ENCODE results near the gene DNAJC7. TPM values are rescaled to one million over a fixed set of nuclear protein-coding genes. Genes with fewer than 3 reads are reported as not detected.
A peak's percentile ranks its signal among the peaks of the same experiment; 100 is the strongest.

DNAJC7 gene
- total and polyA plus RNA-seq, 9 of the 15 experiments (the other 6 are each of a cell fraction or from before 2014, with no cell fraction given) = 85.8 to 262 (median 157) TPM

DNA sequence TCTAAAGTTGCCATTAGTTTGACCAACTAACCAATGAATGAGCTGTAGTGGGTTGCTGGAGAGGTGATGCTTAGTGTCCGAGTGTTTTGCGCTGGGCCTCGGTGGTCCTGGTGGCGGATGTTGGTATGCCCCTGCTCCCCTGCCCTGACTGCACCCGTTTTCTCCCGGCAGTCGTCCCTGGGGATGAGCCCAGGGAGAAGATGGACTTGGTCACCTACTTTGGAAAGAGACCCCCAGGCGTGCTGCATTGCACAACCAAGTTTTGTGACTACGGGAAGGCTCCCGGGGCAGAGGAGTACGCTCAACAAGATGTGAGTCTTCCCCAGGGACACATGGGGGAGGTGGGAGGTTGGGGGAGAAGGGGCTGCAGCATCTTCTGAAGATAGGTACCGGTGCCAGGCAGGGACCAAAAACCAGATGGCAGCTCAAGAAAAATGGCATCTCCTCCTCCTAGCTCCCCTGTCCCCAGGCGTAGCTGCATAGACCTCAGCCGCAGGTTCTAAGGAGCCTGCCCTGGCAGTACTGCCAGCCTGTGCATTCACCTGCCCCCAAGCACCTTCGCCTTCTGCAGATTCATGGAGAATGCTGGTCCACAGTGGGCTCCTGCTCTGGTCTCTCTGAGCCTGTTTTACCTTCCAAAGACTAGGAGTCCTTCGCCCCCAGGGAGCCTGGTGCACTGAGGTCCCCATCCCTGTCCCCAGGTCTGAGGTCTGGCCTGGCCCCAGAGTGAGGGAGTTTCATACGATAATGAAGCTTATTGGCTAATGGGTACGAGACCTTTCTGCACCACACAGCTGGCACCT lies 45.3 kb downstream of the DNAJC7 start:
- TF ChIP-seq, protein P1, sequence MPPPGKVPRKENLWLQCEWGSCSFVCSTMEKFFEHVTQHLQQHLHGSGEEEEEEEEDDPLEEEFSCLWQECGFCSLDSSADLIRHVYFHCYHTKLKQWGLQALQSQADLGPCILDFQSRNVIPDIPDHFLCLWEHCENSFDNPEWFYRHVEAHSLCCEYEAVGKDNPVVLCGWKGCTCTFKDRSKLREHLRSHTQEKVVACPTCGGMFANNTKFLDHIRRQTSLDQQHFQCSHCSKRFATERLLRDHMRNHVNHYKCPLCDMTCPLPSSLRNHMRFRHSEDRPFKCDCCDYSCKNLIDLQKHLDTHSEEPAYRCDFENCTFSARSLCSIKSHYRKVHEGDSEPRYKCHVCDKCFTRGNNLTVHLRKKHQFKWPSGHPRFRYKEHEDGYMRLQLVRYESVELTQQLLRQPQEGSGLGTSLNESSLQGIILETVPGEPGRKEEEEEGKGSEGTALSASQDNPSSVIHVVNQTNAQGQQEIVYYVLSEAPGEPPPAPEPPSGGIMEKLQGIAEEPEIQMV (tag; conservative IDR thresholded peaks at IDR 0.05; ENCODE audit: low read depth) = no peak
- TF ChIP-seq MYNN (IDR thresholded peaks at IDR 0.05) (peak; percentile 16; the same call in 1 of the 2 replicates), MYNN (CRISPR knock-in tag; IDR thresholded peaks at IDR 0.05) (no peak), ARID2 (IDR thresholded peaks at IDR 0.05) (no peak), POLR2A (conservative IDR thresholded peaks at IDR 0.05) (peak; percentile 7; the same call in 1 of the 2 replicates), DACH1 (IDR thresholded peaks at IDR 0.05; ENCODE audit: partially characterized antibody) (no peak), RBFOX2 (IDR thresholded peaks at IDR 0.05; ENCODE audit: low read depth, low read length) (peak; percentile 44), POLR2G (IDR thresholded peaks at IDR 0.05; ENCODE audit: low read depth, low read length) (peak; percentile 39; the same call in 1 of the 2 replicates)
- Histone ChIP-seq H3K36me3 (ENCODE audit: control insufficient read depth, insufficient read depth, low read length) (peaks cover 79% of the 10 kb centered on the region), H4K20me1 (replicated peaks; ENCODE audit: control insufficient read depth, insufficient read depth, low read length) (no peaks in the 10 kb centered on the region; the same call in 1 of the 2 replicates), H3K27ac (ENCODE audit: extremely low read depth, low read depth, low read length) (no peak overlapping the region; the same call in 2 of the 3 replicates), H3K9me1 (ENCODE audit: control insufficient read depth, insufficient read depth, low read length) (peaks cover 3% of the 10 kb centered on the region), H2AFZ (ENCODE audit: low read depth, low read length) (no peak overlapping the region), H3K9ac (ENCODE audit: insufficient read depth in 1 of 2, low read depth in 2 of 2, low read length in 2 of 2) (no peak overlapping the region), H3K4me3 (no peak overlapping the region), H3K27me3 (ENCODE audit: control insufficient read depth in 2 of 2, insufficient read depth in 2 of 2, low read length in 2 of 2) (no peaks in the 10 kb centered on the region), H3K9me3 (replicated peaks; ENCODE audit: control insufficient read depth, insufficient read depth, low read depth, low read length) (no peaks in the 10 kb centered on the region; the same call in 1 of the 2 replicates), H3K79me2 (ENCODE audit: control insufficient read depth, insufficient read depth, low read length) (peaks cover 13% of the 10 kb centered on the region), H3K4me1 (replicated peaks in 1 of 2; ENCODE audit: control insufficient read depth in 2 of 2, insufficient read depth in 2 of 2, low read length in 2 of 2) (peaks cover 4 to 28% of the 10 kb centered on the region in 2 experiments; a peak in 3 of 5 replicates), H3K4me2 (ENCODE audit: insufficient read depth, low read length) (no peak overlapping the region)
- ATAC-seq (no peak), FAIRE-seq (no peak), DNase-seq (ENCODE audit: extremely low read depth in 1 of 4, low spot score in 3 of 4) (no peak)
- intact Hi-C loops (cut with micrococcal nuclease) = no loop called here
- POLR2A ChIA-PET = interaction anchor here (0.6 to 2.1 kb wide), 7 partner anchors 10 to 142 kb away, joined by 3 to 6 read pairs (median 4); no protein-coding TSS in a partner anchor
- CTCF ChIA-PET (ENCODE audit: low intra/inter-chr PET ratio) = no interaction called here
- WGBS (ENCODE audit: insufficient coverage, low coverage, missing lambda C conversion rate) = 92% methylated on average over 18 of the region's 18 CpGs
- in situ Hi-C loops (cut with MboI) = no loop called here
- no TSS peak for BruUV-seq (replicated peaks)
